Endothelial cell (in vitro differentiated cells): ENCODE measurements around the gene RAD1. TPM values are rescaled to one million over a fixed set of nuclear protein-coding genes. Genes with fewer than 3 reads are reported as not detected.
A peak's percentile ranks its signal among the peaks of the same experiment; 100 is the strongest.

Experiments used
- DNase-seq: peaks from one replicate; pipeline ENCODE4 v3.0.0; 2021; ENCODE audit warnings: low spot score
- H3K27ac Mint-ChIP-seq: one replicate; pipeline ENCODE4 v1.8.0; 2021; ENCODE audit warnings: mixed read lengths, inconsistent platforms; ENCODE audit not compliant: unreplicated experiment
- H3K27me3 Mint-ChIP-seq: one replicate; pipeline ENCODE4 v1.8.0; 2021; ENCODE audit warnings: mild to moderate bottlenecking, moderate library complexity, mixed read lengths, inconsistent platforms; ENCODE audit not compliant: unreplicated experiment
- H3K36me3 Mint-ChIP-seq: one replicate; pipeline ENCODE4 v1.8.0; 2021; ENCODE audit warnings: mild to moderate bottlenecking, low read depth, mixed read lengths, inconsistent platforms; ENCODE audit not compliant: unreplicated experiment
- H3K4me1 Mint-ChIP-seq: one replicate; pipeline ENCODE4 v1.8.0; 2021; ENCODE audit warnings: mild to moderate bottlenecking, mixed read lengths, inconsistent platforms; ENCODE audit not compliant: unreplicated experiment
- H3K4me3 Mint-ChIP-seq: one replicate; pipeline ENCODE4 v1.8.0; 2021; ENCODE audit warnings: mild to moderate bottlenecking, mixed read lengths, inconsistent platforms; ENCODE audit not compliant: unreplicated experiment
- H3K9me3 Mint-ChIP-seq: one replicate; pipeline ENCODE4 v1.8.0; 2021; ENCODE audit warnings: mixed read lengths, inconsistent platforms; ENCODE audit not compliant: unreplicated experiment
- CTCF ChIP-seq: fragments of 200-600 bp; sonication (generic); IDR thresholded peaks from one replicate; pipeline ENCODE4 v1.5.0; 2021; ENCODE audit warnings: antibody characterized with exemption; ENCODE audit not compliant: unreplicated experiment
- total RNA-seq: library from RNA; stranded (reverse); fragmentation: NEBNext Ultra II Directional; extraction: Animal tissue kit (Norgen Biotek cat#: 25700); gene quantifications from one replicate; pipeline ENCODE4 v1.2.1, GENCODE V29; 2021; ENCODE audit not compliant: unreplicated experiment

The RAD1 gene
- total RNA-seq, 1 donor from 2014 or later = 15.2 TPM

GRCh38 chr5:34930462-34930844, 15.1 kb upstream of the RAD1 start:
- H3K27ac Mint-ChIP-seq = peak overlapping the region; percentile 88
- peaks cover 10% of the 10 kb centered on the region for H3K36me3 Mint-ChIP-seq
- no peaks in the 10 kb centered on the region for H3K9me3 Mint-ChIP-seq
- H3K27me3 Mint-ChIP-seq = peaks cover 3% of the 10 kb centered on the region
- DNase-seq = no peak
- peak overlapping the region; percentile 98 for H3K4me3 Mint-ChIP-seq
- H3K4me1 Mint-ChIP-seq = peaks cover 18% of the 10 kb centered on the region
- TF ChIP-seq CTCF = no peak

GRCh38 chr5:34929720-34930461, 14.6 kb upstream of the RAD1 start:
- peak overlapping the region; percentile 88 for H3K27ac Mint-ChIP-seq
- peaks cover 13% of the 10 kb centered on the region for H3K4me1 Mint-ChIP-seq
- no peaks in the 10 kb centered on the region for H3K9me3 Mint-ChIP-seq
- peaks cover 3% of the 10 kb centered on the region for H3K27me3 Mint-ChIP-seq
- peak; percentile 77 for DNase-seq
- peaks cover 13% of the 10 kb centered on the region for H3K36me3 Mint-ChIP-seq
- peak overlapping the region; percentile 98 for H3K4me3 Mint-ChIP-seq
- no peak for TF ChIP-seq CTCF

- H3K27ac Mint-ChIP-seq = peak within 1 kb of the TSS; percentile 88
- H3K36me3 Mint-ChIP-seq = peaks cover 13% of the 10 kb centered on the region
- no peak for TF ChIP-seq CTCF
- peak; percentile 97 for DNase-seq
- H3K9me3 Mint-ChIP-seq = no peaks in the 10 kb centered on the region
- H3K27me3 Mint-ChIP-seq = peaks cover 3% of the 10 kb centered on the region
- peak within 1 kb of the TSS; percentile 98 for H3K4me3 Mint-ChIP-seq
- H3K4me1 Mint-ChIP-seq = peaks cover 13% of the 10 kb centered on the region
Observed at GRCh38 chr5:34929134-34929719, 13.9 kb upstream of the RAD1 start, which contains the start of gene DNAJC21. Gene DNAJC21, plus strand, starts transcription at chr5:34929559. Its CDS starts 261 bp downstream, at chr5:34929820.

- H3K4me3 Mint-ChIP-seq = no peak overlapping the region
- peaks cover 9% of the 10 kb centered on the region for H3K36me3 Mint-ChIP-seq
- DNase-seq = no peak
- peaks cover 3% of the 10 kb centered on the region for H3K27me3 Mint-ChIP-seq
- H3K9me3 Mint-ChIP-seq = no peaks in the 10 kb centered on the region
- no peak for TF ChIP-seq CTCF
- no peak overlapping the region for H3K27ac Mint-ChIP-seq
- peaks cover 13% of the 10 kb centered on the region for H3K4me1 Mint-ChIP-seq
Observed at GRCh38 chr5:34928267-34928666, 13.0 kb upstream of the RAD1 start.

GRCh38 chr5:34927785-34928184, 12.5 kb upstream of the RAD1 start:
- Mint-ChIP-seq H3K27me3 (peaks cover 3% of the 10 kb centered on the region), H3K27ac (no peak overlapping the region), H3K9me3 (no peaks in the 10 kb centered on the region), H3K4me1 (peaks cover 13% of the 10 kb centered on the region), H3K4me3 (no peak overlapping the region), H3K36me3 (peaks cover 9% of the 10 kb centered on the region)
- DNase-seq = no peak
- no peak for TF ChIP-seq CTCF
